Measurements from ENCODE around the gene DIPK1B.

The DIPK1B gene

GRCh38 chr9:136740971-136741882 lies 28.9 kb downstream of the DIPK1B start (continued):
- TF ChIP-seq ZNF513 (tag by site-specific recombination; IDR thresholded peaks at IDR 0.05), result no peak
- TF ChIP-seq ZNF26 (tag by site-specific recombination; IDR thresholded peaks at IDR 0.05), result no peak
- no peak for TF ChIP-seq SP3 (tag by site-specific recombination; IDR thresholded peaks at IDR 0.05)
- no peak for TF ChIP-seq ZNF202 (tag by site-specific recombination; IDR thresholded peaks at IDR 0.05; ENCODE audit: borderline replicate concordance)
- TF ChIP-seq ZNF274 (IDR thresholded peaks at IDR 0.05; ENCODE audit: low read length), result no peak
- no peak for TF ChIP-seq ZNF274 (tag by site-specific recombination; IDR thresholded peaks at IDR 0.05; ENCODE audit: borderline replicate concordance)
- peak; percentile 86 for TF ChIP-seq GLIS1 (tag by site-specific recombination; IDR thresholded peaks at IDR 0.05)
- no peak for TF ChIP-seq ZNF76 (tag by site-specific recombination; IDR thresholded peaks at IDR 0.05; ENCODE audit: borderline replicate concordance, low read depth)
- TF ChIP-seq ZNF488 (tag by site-specific recombination; IDR thresholded peaks at IDR 0.05), result no peak
- no peak for TF ChIP-seq ZNF223 (tag by site-specific recombination; IDR thresholded peaks at IDR 0.05)
- TF ChIP-seq ZNF280C (tag by site-specific recombination; IDR thresholded peaks at IDR 0.05), result no peak
- no peak for TF ChIP-seq ZFP37 (tag by site-specific recombination; IDR thresholded peaks at IDR 0.05)

GRCh38 chr9:136741883-136742571 lies 29.7 kb downstream of the DIPK1B start:
- Histone ChIP-seq H3K4me1 (ENCODE audit: control insufficient read depth, insufficient read depth, low read length) (no peaks in the 10 kb centered on the region), H3K9me3 (ENCODE audit: control insufficient read depth, insufficient read depth, low read depth, low read length) (no peaks in the 10 kb centered on the region), H3K27ac (ENCODE audit: extremely low read depth, low read depth, low read length) (no peak overlapping the region), H3K36me3 (ENCODE audit: control insufficient read depth in 2 of 2, insufficient read depth in 1 of 2, low read length in 2 of 2) (no peaks in the 10 kb centered on the region), H3K4me3 (ENCODE audit: low read depth, low read length) (no peak overlapping the region)
- CTCF ChIA-PET, result interaction anchor here (0.7 to 1.2 kb wide), 2 partner anchors 13 to 16 kb away, joined by 6 to 14 read pairs; partner anchors contain the start of gene LCN8
- POLR2A ChIA-PET, result interaction anchor here (2.3 kb wide), 1 partner anchor 13 kb away, joined by 7 read pairs; no protein-coding TSS in a partner anchor
- no peak for TF ChIP-seq PRDM10 (tag by site-specific recombination; IDR thresholded peaks at IDR 0.05)
- no peak for TF ChIP-seq ZNF398 (tag by site-specific recombination; IDR thresholded peaks at IDR 0.05)
- no peak for TF ChIP-seq ZNF19 (tag by site-specific recombination; IDR thresholded peaks at IDR 0.05; ENCODE audit: low read depth)
- TF ChIP-seq ZNF501 (tag by site-specific recombination; IDR thresholded peaks at IDR 0.05), result no peak
- TF ChIP-seq ZNF266 (tag by site-specific recombination; IDR thresholded peaks at IDR 0.05; ENCODE audit: low read depth), result no peak
- no peak for TF ChIP-seq ZNF341 (tag by site-specific recombination; IDR thresholded peaks at IDR 0.05; ENCODE audit: low read depth)
- TF ChIP-seq EGR2 (tag by site-specific recombination; IDR thresholded peaks at IDR 0.05; ENCODE audit: low read depth), result peak; percentile 70; the same call in 1 of the 2 replicates
- TF ChIP-seq ZBTB21 (tag by site-specific recombination; IDR thresholded peaks at IDR 0.05), result no peak

Measured in HEK293 (cell line).